HepG2 (cell line): ENCODE measurements around the gene MST1. TPM values are rescaled to one million over a fixed set of nuclear protein-coding genes. Genes with fewer than 3 reads are reported as not detected.

ENCODE experiments used
- CAMTA2 ChIP-seq: sonication (generic); formaldehyde crosslinking; IDR thresholded peaks from 2 replicates; pipeline ENCODE4 v1.4.0; 2020; ENCODE audit warnings: mild to moderate bottlenecking, missing genetic modification reagents, borderline replicate concordance
- CC2D1A ChIP-seq: sonication (generic); formaldehyde crosslinking; IDR thresholded peaks from 2 replicates; pipeline ENCODE4 v1.8.1; 2023; ENCODE audit warnings: mild to moderate bottlenecking, missing genetic modification reagents
- DR1 ChIP-seq: sonication (generic); formaldehyde crosslinking; IDR thresholded peaks from 2 replicates; pipeline ENCODE4 v1.8.0; 2021; ENCODE audit warnings: mild to moderate bottlenecking, missing genetic modification reagents, inconsistent platforms
- ETV5 ChIP-seq: IDR thresholded peaks from 2 replicates; pipeline ENCODE4 v1.6.1; 2018; ENCODE audit warnings: missing biosample characterization, missing genetic modification reagents, inconsistent platforms, borderline replicate concordance
- HNRNPUL1 ChIP-seq: fragments of 200-400 bp; formaldehyde crosslinking; IDR thresholded peaks from 2 replicates; pipeline ENCODE4 v1.6.1; 2017; ENCODE audit warnings: low read depth, mild to moderate bottlenecking, low read length, moderate library complexity
- IKZF5 ChIP-seq: IDR thresholded peaks from 2 replicates; pipeline ENCODE4 v1.6.1; 2018; ENCODE audit warnings: missing genetic modification reagents, mild to moderate bottlenecking, missing compliant biosample characterization
- IRF2 ChIP-seq: IDR thresholded peaks from 2 replicates; pipeline ENCODE4 v1.6.1; 2018; ENCODE audit warnings: missing genetic modification reagents, missing compliant biosample characterization
- MATR3 ChIP-seq: sonication (generic); formaldehyde crosslinking; IDR thresholded peaks from 2 replicates; pipeline ENCODE4 v1.4.0; 2020; ENCODE audit warnings: missing genetic modification reagents
- MBNL3 ChIP-seq: fragments of 250-450 bp; sonication (Bioruptor Pico); conservative IDR thresholded peaks from 2 replicates; pipeline ENCODE4 v1.8.0; 2022; ENCODE audit warnings: mild to moderate bottlenecking, inconsistent platforms
- MED8 ChIP-seq: sonication (generic); formaldehyde crosslinking; IDR thresholded peaks from 2 replicates; pipeline ENCODE4 v1.8.1; 2023; ENCODE audit warnings: mild to moderate bottlenecking, missing genetic modification reagents; ENCODE audit not compliant: insufficient replicate concordance
- MTA3 ChIP-seq: sonication (generic); formaldehyde crosslinking; IDR thresholded peaks from 2 replicates; pipeline ENCODE4 v1.4.0; 2020; ENCODE audit warnings: missing genetic modification reagents
- NCOA2 ChIP-seq: sonication (generic); formaldehyde crosslinking; IDR thresholded peaks from 2 replicates; pipeline ENCODE4 v1.8.0; 2022; ENCODE audit warnings: inconsistent platforms
- NFIB ChIP-seq: sonication (generic); formaldehyde crosslinking; IDR thresholded peaks from 2 replicates; pipeline ENCODE4 v1.9.0; 2021; ENCODE audit warnings: missing genetic modification reagents, mild to moderate bottlenecking, borderline replicate concordance
- NONO ChIP-seq, 2 experiments: fragments of 450-650 bp in 1 of 2; sonication (generic) in 1 of 2; formaldehyde crosslinking in 1 of 2; IDR thresholded peaks in 1 of 2; conservative IDR thresholded peaks in 1 of 2; 2 replicates each; pipeline versions ENCODE4 v1.6.1 to v1.8.0; 2017 to 2022; ENCODE audit warnings: mild to moderate bottlenecking in 1 of 2, missing genetic modification reagents in 1 of 2, moderate library complexity in 1 of 2
- NR3C1 ChIP-seq: sonication (generic); formaldehyde crosslinking; IDR thresholded peaks from 2 replicates; pipeline ENCODE4 v1.4.0; 2020; ENCODE audit warnings: missing genetic modification reagents
- PAX8 ChIP-seq: sonication (generic); formaldehyde crosslinking; IDR thresholded peaks from 2 replicates; pipeline ENCODE4 v1.8.0; 2022; ENCODE audit warnings: mild to moderate bottlenecking, missing genetic modification reagents, borderline replicate concordance
- PHF5A ChIP-seq: IDR thresholded peaks from one replicate; pipeline ENCODE4 v1.6.1; 2018; ENCODE audit warnings: low read depth, missing genetic modification reagents; ENCODE audit not compliant: unreplicated experiment
- PLRG1 ChIP-seq: fragments of 450-650 bp; conservative IDR thresholded peaks from 2 replicates; pipeline ENCODE4 v1.6.1; 2016
- REXO4 ChIP-seq: sonication (generic); formaldehyde crosslinking; IDR thresholded peaks from 2 replicates; pipeline ENCODE4 v1.8.0; 2022; ENCODE audit warnings: missing genetic modification reagents, mild to moderate bottlenecking, borderline replicate concordance
- SCMH1 ChIP-seq: sonication (generic); formaldehyde crosslinking; IDR thresholded peaks from 2 replicates; pipeline ENCODE4 v1.9.0; 2021; ENCODE audit warnings: missing genetic modification reagents, mild to moderate bottlenecking, borderline replicate concordance
- TCF7 ChIP-seq: sonication (generic); IDR thresholded peaks from 2 replicates; pipeline ENCODE4 v1.6.1; 2016; ENCODE audit warnings: antibody characterized with exemption, low read depth
- ZBTB20 ChIP-seq: sonication (generic); formaldehyde crosslinking; IDR thresholded peaks from 2 replicates; pipeline ENCODE4 v1.8.1; 2023; ENCODE audit warnings: missing genetic modification reagents, low read depth, mild to moderate bottlenecking, borderline replicate concordance
- ZFP62 ChIP-seq: sonication (generic); formaldehyde crosslinking; IDR thresholded peaks from 2 replicates; pipeline ENCODE4 v1.4.0; 2020; ENCODE audit warnings: missing genetic modification reagents
- ZMAT5 ChIP-seq: sonication (generic); formaldehyde crosslinking; IDR thresholded peaks from 2 replicates; pipeline ENCODE4 v1.5.0; 2020; ENCODE audit warnings: mild to moderate bottlenecking, low read depth, missing genetic modification reagents, borderline replicate concordance
- ZNF501 ChIP-seq: sonication (generic); formaldehyde crosslinking; IDR thresholded peaks from 2 replicates; pipeline ENCODE4 v1.5.1; 2020; ENCODE audit warnings: mild to moderate bottlenecking, moderate library complexity, missing genetic modification reagents
- ZNF510 ChIP-seq: sonication (generic); formaldehyde crosslinking; IDR thresholded peaks from 2 replicates; pipeline ENCODE4 v1.4.0; 2020; ENCODE audit warnings: low read depth, mild to moderate bottlenecking, missing genetic modification reagents
- ZNF549 ChIP-seq: sonication (generic); formaldehyde crosslinking; IDR thresholded peaks from 2 replicates; pipeline ENCODE4 v1.5.0; 2020; ENCODE audit warnings: missing genetic modification reagents
- ZNF562 ChIP-seq: sonication (generic); formaldehyde crosslinking; IDR thresholded peaks from 2 replicates; pipeline ENCODE4 v1.8.0; 2022; ENCODE audit warnings: missing genetic modification reagents, borderline replicate concordance
- ZNF703 ChIP-seq: sonication (generic); formaldehyde crosslinking; IDR thresholded peaks from 2 replicates; pipeline ENCODE4 v1.5.1; 2020; ENCODE audit warnings: missing genetic modification reagents, mild to moderate bottlenecking, moderate library complexity, borderline replicate concordance
- ZSCAN12 ChIP-seq: sonication (generic); formaldehyde crosslinking; IDR thresholded peaks from 2 replicates; pipeline ENCODE4 v1.9.0; 2021; ENCODE audit warnings: mild to moderate bottlenecking, missing genetic modification reagents
- polyA plus RNA-seq, 8 experiments: library from polyadenylated mRNA; depleted of rRNA in 3 of 8; stranded (reverse) in 7 of 8; unstranded in 1 of 8; fragments of >200 nt; fragmentation: Illumina TruSeq in 4 of 8; extraction: Trizol in 4 of 8; gene quantifications; 2 replicates each; pipeline versions ENCODE4 v1.2.1 to v1.2.3, GENCODE V29; 2011 to 2016; ENCODE audit warnings: low read depth in 4 of 8, missing spikeins in 1 of 8, mixed read lengths in 1 of 8; ENCODE audit not compliant: insufficient read depth in 1 of 8
- total RNA-seq, 5 experiments: library from RNA; depleted of rRNA; stranded (reverse); fragments of >200 nt; fragmentation: Illumina TruSeq; extraction: Trizol; gene quantifications; 2 replicates each; pipeline ENCODE4 v1.2.3, GENCODE V29; 2016; ENCODE audit warnings: low read depth in 1 of 5

Gene MST1
- total and polyA plus RNA-seq, 2 of the 13 experiments (the other 11 are each of a cell fraction or from before 2014, with no cell fraction given), result 189 to 452 TPM

GRCh38 chr3:49665822-49666519, 23.3 kb downstream of the MST1 start (continued):
- TF ChIP-seq MATR3 (CRISPR knock-in tag), result no peak
- TF ChIP-seq NFIB (CRISPR knock-in tag), result no peak
- no peak for TF ChIP-seq ZNF703 (CRISPR knock-in tag)
- no peak for TF ChIP-seq TCF7
- no peak for TF ChIP-seq ZSCAN12 (CRISPR knock-in tag)
- no peak for TF ChIP-seq MED8
- TF ChIP-seq IKZF5 (CRISPR knock-in tag), result peak; percentile 54; the same call in 1 of the 2 replicates
- no peak for TF ChIP-seq SCMH1 (CRISPR knock-in tag)
- TF ChIP-seq ZBTB20 (CRISPR knock-in tag), result peak; percentile 50; the same call in 1 of the 2 replicates
- TF ChIP-seq HNRNPUL1, result no peak
- no peak for TF ChIP-seq NONO (IDR thresholded peaks at IDR 0.05)
- no peak for TF ChIP-seq NONO (CRISPR knock-in tag; conservative IDR thresholded peaks at IDR 0.05)
- no peak for TF ChIP-seq PAX8 (CRISPR knock-in tag)
- TF ChIP-seq ZMAT5 (CRISPR knock-in tag), result no peak
- TF ChIP-seq ZNF562 (CRISPR knock-in tag), result no peak
- peak; percentile 72 for TF ChIP-seq NCOA2 (CRISPR knock-in tag)
- no peak for TF ChIP-seq MTA3 (CRISPR knock-in tag)
- no peak for TF ChIP-seq CAMTA2 (CRISPR knock-in tag)
- no peak for TF ChIP-seq DR1
- TF ChIP-seq NR3C1 (CRISPR knock-in tag), result no peak
- TF ChIP-seq MBNL3 (CRISPR knock-in tag), result no peak
- peak; percentile 65 for TF ChIP-seq ZNF501
- TF ChIP-seq PHF5A, result peak; percentile 13
- TF ChIP-seq IRF2 (CRISPR knock-in tag), result no peak
- TF ChIP-seq REXO4 (CRISPR knock-in tag), result no peak
- TF ChIP-seq PLRG1, result no peak
- no peak for TF ChIP-seq ZNF549
- TF ChIP-seq ETV5 (CRISPR knock-in tag), result peak; percentile 86
- TF ChIP-seq CC2D1A (CRISPR knock-in tag), result no peak
- no peak for TF ChIP-seq ZFP62 (CRISPR knock-in tag)
- no peak for TF ChIP-seq ZNF510 (CRISPR knock-in tag)
